ENCODE data around the gene CUBN. TPM values are rescaled to one million over a fixed set of nuclear protein-coding genes. Genes with fewer than 3 reads are reported as not detected.

Gene CUBN
- total RNA-seq, 1 experiment from 2014 or later = 0.46 TPM

DNA sequence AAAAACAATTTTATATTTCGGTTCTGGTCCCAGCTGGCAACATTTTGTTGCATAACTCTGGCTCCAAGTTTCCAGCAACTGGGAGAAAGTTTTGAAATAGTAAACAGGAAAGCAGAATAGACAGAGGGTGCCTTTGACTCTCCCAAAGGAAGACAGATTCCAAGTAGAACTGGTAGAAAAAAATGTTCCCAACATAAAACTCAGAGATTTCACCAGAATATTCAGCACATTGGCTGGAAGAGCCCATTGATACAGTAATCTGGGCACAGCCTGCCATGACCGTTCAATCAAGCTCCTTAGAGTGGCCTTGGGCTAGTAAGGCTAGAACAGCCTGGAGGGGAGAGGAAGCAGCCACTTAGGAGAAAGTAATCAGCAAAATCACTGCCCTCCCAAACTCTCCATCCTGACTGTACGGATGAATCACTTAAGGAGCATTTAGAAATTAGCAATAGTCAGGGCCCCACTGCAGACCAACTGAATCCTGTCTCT, 120.4 kb downstream of the CUBN start:
- H3K9me3 Mint-ChIP-seq = peaks cover 39% of the 10 kb centered on the region
- H3K4me1 Mint-ChIP-seq = no peaks in the 10 kb centered on the region
- ATAC-seq = no peak
- no peak overlapping the region for H3K4me3 Mint-ChIP-seq
- no peak for DNase-seq (ENCODE audit: low spot score)
- TF ChIP-seq NR3C1 (CRISPR knock-in tag; conservative IDR thresholded peaks at IDR 0.05; ENCODE audit: low read depth) (no peak), ZSCAN18 (CRISPR knock-in tag; IDR thresholded peaks at IDR 0.05) (no peak), GABPB1 (CRISPR knock-in tag; IDR thresholded peaks at IDR 0.05) (no peak), CDX4 (CRISPR knock-in tag; IDR thresholded peaks at IDR 0.05; ENCODE audit: borderline replicate concordance) (no peak), ZNF263 (CRISPR knock-in tag; IDR thresholded peaks at IDR 0.05; ENCODE audit: low read depth) (no peak), ZMAT4 (CRISPR knock-in tag; IDR thresholded peaks at IDR 0.05) (no peak), MXD4 (CRISPR knock-in tag; IDR thresholded peaks at IDR 0.05; ENCODE audit: borderline replicate concordance) (no peak), ZNF138 (CRISPR knock-in tag; conservative IDR thresholded peaks at IDR 0.05) (no peak), ZNF423 (CRISPR knock-in tag; IDR thresholded peaks at IDR 0.05) (no peak), TP53 (CRISPR knock-in tag; IDR thresholded peaks at IDR 0.05) (no peak), FOXJ3 (CRISPR knock-in tag; IDR thresholded peaks at IDR 0.05; ENCODE audit: borderline replicate concordance) (no peak), SMAD3 (CRISPR knock-in tag; IDR thresholded peaks at IDR 0.05; ENCODE audit: borderline replicate concordance) (no peak)
- TF ChIP-seq, protein P1, sequence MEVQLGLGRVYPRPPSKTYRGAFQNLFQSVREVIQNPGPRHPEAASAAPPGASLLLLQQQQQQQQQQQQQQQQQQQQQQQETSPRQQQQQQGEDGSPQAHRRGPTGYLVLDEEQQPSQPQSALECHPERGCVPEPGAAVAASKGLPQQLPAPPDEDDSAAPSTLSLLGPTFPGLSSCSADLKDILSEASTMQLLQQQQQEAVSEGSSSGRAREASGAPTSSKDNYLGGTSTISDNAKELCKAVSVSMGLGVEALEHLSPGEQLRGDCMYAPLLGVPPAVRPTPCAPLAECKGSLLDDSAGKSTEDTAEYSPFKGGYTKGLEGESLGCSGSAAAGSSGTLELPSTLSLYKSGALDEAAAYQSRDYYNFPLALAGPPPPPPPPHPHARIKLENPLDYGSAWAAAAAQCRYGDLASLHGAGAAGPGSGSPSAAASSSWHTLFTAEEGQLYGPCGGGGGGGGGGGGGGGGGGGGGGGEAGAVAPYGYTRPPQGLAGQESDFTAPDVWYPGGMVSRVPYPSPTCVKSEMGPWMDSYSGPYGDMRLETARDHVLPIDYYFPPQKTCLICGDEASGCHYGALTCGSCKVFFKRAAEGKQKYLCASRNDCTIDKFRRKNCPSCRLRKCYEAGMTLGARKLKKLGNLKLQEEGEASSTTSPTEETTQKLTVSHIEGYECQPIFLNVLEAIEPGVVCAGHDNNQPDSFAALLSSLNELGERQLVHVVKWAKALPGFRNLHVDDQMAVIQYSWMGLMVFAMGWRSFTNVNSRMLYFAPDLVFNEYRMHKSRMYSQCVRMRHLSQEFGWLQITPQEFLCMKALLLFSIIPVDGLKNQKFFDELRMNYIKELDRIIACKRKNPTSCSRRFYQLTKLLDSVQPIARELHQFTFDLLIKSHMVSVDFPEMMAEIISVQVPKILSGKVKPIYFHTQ (CRISPR knock-in tag; IDR thresholded peaks at IDR 0.05) = no peak
- TF ChIP-seq, protein P2, sequence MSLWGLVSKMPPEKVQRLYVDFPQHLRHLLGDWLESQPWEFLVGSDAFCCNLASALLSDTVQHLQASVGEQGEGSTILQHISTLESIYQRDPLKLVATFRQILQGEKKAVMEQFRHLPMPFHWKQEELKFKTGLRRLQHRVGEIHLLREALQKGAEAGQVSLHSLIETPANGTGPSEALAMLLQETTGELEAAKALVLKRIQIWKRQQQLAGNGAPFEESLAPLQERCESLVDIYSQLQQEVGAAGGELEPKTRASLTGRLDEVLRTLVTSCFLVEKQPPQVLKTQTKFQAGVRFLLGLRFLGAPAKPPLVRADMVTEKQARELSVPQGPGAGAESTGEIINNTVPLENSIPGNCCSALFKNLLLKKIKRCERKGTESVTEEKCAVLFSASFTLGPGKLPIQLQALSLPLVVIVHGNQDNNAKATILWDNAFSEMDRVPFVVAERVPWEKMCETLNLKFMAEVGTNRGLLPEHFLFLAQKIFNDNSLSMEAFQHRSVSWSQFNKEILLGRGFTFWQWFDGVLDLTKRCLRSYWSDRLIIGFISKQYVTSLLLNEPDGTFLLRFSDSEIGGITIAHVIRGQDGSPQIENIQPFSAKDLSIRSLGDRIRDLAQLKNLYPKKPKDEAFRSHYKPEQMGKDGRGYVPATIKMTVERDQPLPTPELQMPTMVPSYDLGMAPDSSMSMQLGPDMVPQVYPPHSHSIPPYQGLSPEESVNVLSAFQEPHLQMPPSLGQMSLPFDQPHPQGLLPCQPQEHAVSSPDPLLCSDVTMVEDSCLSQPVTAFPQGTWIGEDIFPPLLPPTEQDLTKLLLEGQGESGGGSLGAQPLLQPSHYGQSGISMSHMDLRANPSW (CRISPR knock-in tag; conservative IDR thresholded peaks at IDR 0.05; ENCODE audit: low read depth) = no peak
- TF ChIP-seq, protein P3, sequence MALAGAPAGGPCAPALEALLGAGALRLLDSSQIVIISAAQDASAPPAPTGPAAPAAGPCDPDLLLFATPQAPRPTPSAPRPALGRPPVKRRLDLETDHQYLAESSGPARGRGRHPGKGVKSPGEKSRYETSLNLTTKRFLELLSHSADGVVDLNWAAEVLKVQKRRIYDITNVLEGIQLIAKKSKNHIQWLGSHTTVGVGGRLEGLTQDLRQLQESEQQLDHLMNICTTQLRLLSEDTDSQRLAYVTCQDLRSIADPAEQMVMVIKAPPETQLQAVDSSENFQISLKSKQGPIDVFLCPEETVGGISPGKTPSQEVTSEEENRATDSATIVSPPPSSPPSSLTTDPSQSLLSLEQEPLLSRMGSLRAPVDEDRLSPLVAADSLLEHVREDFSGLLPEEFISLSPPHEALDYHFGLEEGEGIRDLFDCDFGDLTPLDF (CRISPR knock-in tag; IDR thresholded peaks at IDR 0.05) = no peak
- peaks cover 15% of the 10 kb centered on the region for H3K36me3 Mint-ChIP-seq
- H3K27me3 Mint-ChIP-seq (ENCODE audit: low read depth) = peaks cover 16% of the 10 kb centered on the region
- POLR2A ChIA-PET = no interaction called here
- CTCF ChIA-PET = interaction anchor here (1.1 kb wide), 1 partner anchor 119 kb away, joined by 3 read pairs; no protein-coding TSS in a partner anchor
- H3K27ac Mint-ChIP-seq = no peak overlapping the region

DNA sequence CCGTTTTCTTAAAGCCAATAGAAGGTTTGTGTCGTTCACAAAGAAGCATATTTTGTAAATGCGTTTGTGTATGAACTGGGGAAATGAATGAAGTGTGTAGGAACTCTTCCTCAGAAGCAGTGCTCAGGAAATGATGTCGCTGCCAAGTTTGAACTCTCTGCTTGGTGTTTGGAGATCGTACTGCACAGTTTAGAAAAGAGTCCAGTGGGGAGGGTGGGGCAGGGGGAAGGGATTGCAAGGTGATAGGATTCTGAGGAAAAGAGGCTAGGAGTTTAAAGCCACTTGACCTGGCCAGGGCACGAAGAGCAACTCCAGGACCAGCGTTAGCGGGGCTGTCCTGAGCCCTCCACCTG, 122.2 kb downstream of the CUBN start:
- H3K27ac Mint-ChIP-seq = no peak overlapping the region
- H3K4me3 Mint-ChIP-seq = no peak overlapping the region
- DNase-seq (ENCODE audit: low spot score) (no peak), ATAC-seq (no peak)
- peaks cover 15% of the 10 kb centered on the region for H3K36me3 Mint-ChIP-seq
- peaks cover 33% of the 10 kb centered on the region for H3K9me3 Mint-ChIP-seq
- ChIA-PET POLR2A (no interaction called here), CTCF (no interaction called here)
- no peaks in the 10 kb centered on the region for H3K4me1 Mint-ChIP-seq
- H3K27me3 Mint-ChIP-seq (ENCODE audit: low read depth) = peaks cover 4% of the 10 kb centered on the region; the same call in 1 of the 2 replicates
- no peak for TF ChIP-seq TEAD4 (CRISPR knock-in tag; IDR thresholded peaks at IDR 0.05)
- TF ChIP-seq, protein P4, sequence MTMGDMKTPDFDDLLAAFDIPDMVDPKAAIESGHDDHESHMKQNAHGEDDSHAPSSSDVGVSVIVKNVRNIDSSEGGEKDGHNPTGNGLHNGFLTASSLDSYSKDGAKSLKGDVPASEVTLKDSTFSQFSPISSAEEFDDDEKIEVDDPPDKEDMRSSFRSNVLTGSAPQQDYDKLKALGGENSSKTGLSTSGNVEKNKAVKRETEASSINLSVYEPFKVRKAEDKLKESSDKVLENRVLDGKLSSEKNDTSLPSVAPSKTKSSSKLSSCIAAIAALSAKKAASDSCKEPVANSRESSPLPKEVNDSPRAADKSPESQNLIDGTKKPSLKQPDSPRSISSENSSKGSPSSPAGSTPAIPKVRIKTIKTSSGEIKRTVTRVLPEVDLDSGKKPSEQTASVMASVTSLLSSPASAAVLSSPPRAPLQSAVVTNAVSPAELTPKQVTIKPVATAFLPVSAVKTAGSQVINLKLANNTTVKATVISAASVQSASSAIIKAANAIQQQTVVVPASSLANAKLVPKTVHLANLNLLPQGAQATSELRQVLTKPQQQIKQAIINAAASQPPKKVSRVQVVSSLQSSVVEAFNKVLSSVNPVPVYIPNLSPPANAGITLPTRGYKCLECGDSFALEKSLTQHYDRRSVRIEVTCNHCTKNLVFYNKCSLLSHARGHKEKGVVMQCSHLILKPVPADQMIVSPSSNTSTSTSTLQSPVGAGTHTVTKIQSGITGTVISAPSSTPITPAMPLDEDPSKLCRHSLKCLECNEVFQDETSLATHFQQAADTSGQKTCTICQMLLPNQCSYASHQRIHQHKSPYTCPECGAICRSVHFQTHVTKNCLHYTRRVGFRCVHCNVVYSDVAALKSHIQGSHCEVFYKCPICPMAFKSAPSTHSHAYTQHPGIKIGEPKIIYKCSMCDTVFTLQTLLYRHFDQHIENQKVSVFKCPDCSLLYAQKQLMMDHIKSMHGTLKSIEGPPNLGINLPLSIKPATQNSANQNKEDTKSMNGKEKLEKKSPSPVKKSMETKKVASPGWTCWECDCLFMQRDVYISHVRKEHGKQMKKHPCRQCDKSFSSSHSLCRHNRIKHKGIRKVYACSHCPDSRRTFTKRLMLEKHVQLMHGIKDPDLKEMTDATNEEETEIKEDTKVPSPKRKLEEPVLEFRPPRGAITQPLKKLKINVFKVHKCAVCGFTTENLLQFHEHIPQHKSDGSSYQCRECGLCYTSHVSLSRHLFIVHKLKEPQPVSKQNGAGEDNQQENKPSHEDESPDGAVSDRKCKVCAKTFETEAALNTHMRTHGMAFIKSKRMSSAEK (CRISPR knock-in tag; IDR thresholded peaks at IDR 0.05; ENCODE audit: borderline replicate concordance) = no peak

Measured in WTC11 (cell line).